GM23338 (cell line): ENCODE results near the gene FOXP1. TPM values are rescaled to one million over a fixed set of nuclear protein-coding genes. Genes with fewer than 3 reads are reported as not detected.

Experiments used
- ATAC-seq: fragments of 200-7000 bp; cut with Tn5 transposase; 3 replicates; pipeline ENCODE4 v1.9.1; 2020
- DNase-seq: peaks from one replicate; pipeline ENCODE4 v3.0.0-alpha.2; 2015; ENCODE audit warnings: low spot score
- H2AFZ ChIP-seq: fragments of 200-600 bp; sonication (generic); 2 replicates; pipeline ENCODE4 v1.8.0; 2016; ENCODE audit warnings: antibody characterized with exemption, mild to moderate bottlenecking, moderate library complexity
- H3F3A ChIP-seq: fragments of 200-600 bp; sonication (generic); replicated peaks from 2 replicates; pipeline ENCODE4 v1.8.0; 2017; ENCODE audit warnings: antibody characterized with exemption, mixed run types, low read depth
- H3K27ac ChIP-seq: fragments of 200-600 bp; sonication (generic); 2 replicates; pipeline ENCODE4 v1.6.1; 2016; ENCODE audit warnings: low read depth
- H3K27me3 ChIP-seq: fragments of 200-600 bp; sonication (generic); 2 replicates; pipeline ENCODE4 v1.8.0; 2016; ENCODE audit warnings: mild to moderate bottlenecking, mixed run types, moderate library complexity; ENCODE audit not compliant: insufficient read depth
- H3K36me3 ChIP-seq: fragments of 200-600 bp; sonication (generic); 2 replicates; pipeline ENCODE4 v1.8.0; 2016; ENCODE audit warnings: mild to moderate bottlenecking; ENCODE audit not compliant: insufficient read depth
- H3K4me1 ChIP-seq: fragments of 200-600 bp; sonication (generic); 2 replicates; pipeline ENCODE4 v1.8.0; 2016; ENCODE audit warnings: mild to moderate bottlenecking, moderate library complexity; ENCODE audit not compliant: insufficient read depth
- H3K4me2 ChIP-seq: fragments of 200-600 bp; sonication (generic); 2 replicates; pipeline ENCODE4 v1.7.1; 2017; ENCODE audit warnings: mixed run types
- H3K4me3 ChIP-seq: fragments of 200-600 bp; sonication (generic); 2 replicates; pipeline ENCODE4 v1.6.1; 2016; ENCODE audit warnings: mixed run types
- H3K79me2 ChIP-seq: fragments of 200-600 bp; sonication (generic); replicated peaks from 2 replicates; pipeline ENCODE4 v1.8.0; 2017; ENCODE audit warnings: mild to moderate bottlenecking; ENCODE audit not compliant: insufficient read depth
- H3K9me2 ChIP-seq: fragments of 200-600 bp; sonication (generic); 2 replicates; pipeline ENCODE4 v1.8.0; 2017; ENCODE audit not compliant: insufficient read depth
- H4K20me1 ChIP-seq: fragments of 200-600 bp; sonication (generic); replicated peaks from 2 replicates; pipeline ENCODE4 v1.8.0; 2017; ENCODE audit warnings: mild to moderate bottlenecking; ENCODE audit not compliant: insufficient read depth
- H3K27ac Mint-ChIP-seq: 2 replicates; pipeline ENCODE4 v1.8.0; 2020; ENCODE audit warnings: inconsistent platforms, mild to moderate bottlenecking, moderate library complexity, mixed read lengths
- H3K27me3 Mint-ChIP-seq: 3 replicates; pipeline ENCODE4 v1.8.0; 2022; ENCODE audit warnings: low read depth, mild to moderate bottlenecking, moderate library complexity, mixed read lengths, inconsistent platforms; ENCODE audit not compliant: insufficient read depth, poor library complexity
- H3K36me3 Mint-ChIP-seq: 3 replicates; pipeline ENCODE4 v1.8.0; 2021; ENCODE audit warnings: low read depth, mild to moderate bottlenecking, inconsistent platforms, moderate library complexity, mixed read lengths
- H3K4me1 Mint-ChIP-seq: 3 replicates; pipeline ENCODE4 v1.8.0; 2020; ENCODE audit warnings: mild to moderate bottlenecking, inconsistent platforms, mixed read lengths
- H3K4me3 Mint-ChIP-seq: 3 replicates; pipeline ENCODE4 v1.8.0; 2021; ENCODE audit warnings: moderate library complexity, mild to moderate bottlenecking, inconsistent platforms, mixed read lengths
- H3K9me3 Mint-ChIP-seq: 3 replicates; pipeline ENCODE4 v1.8.0; 2020; ENCODE audit warnings: moderate library complexity, mild to moderate bottlenecking, inconsistent platforms, mixed read lengths
- CREB1 ChIP-seq: fragments of 250-450 bp; sonication (Bioruptor Pico); IDR thresholded peaks from 2 replicates; pipeline ENCODE4 v1.5.0; 2020; ENCODE audit warnings: low read depth, mild to moderate bottlenecking, moderate library complexity
- CTCF ChIP-seq, 2 experiments: fragments of 200-600 bp in 1 of 2; sonication (generic) in 1 of 2; conservative IDR thresholded peaks; 2 replicates each; pipeline versions ENCODE4 v1.5.1 to v1.6.1; 2016 to 2017; ENCODE audit warnings: antibody characterized with exemption in 2 of 2, low read depth in 2 of 2, mild to moderate bottlenecking in 2 of 2, moderate library complexity in 1 of 2
- EZH2 ChIP-seq: fragments of 200-600 bp; sonication (generic); IDR thresholded peaks from one replicate; pipeline ENCODE4 v1.8.0; 2017; ENCODE audit warnings: antibody characterized with exemption, mild to moderate bottlenecking, low read depth; ENCODE audit not compliant: unreplicated experiment
- EZH2phosphoT487 ChIP-seq: fragments of 200-600 bp; sonication (generic); IDR thresholded peaks from one replicate; pipeline ENCODE4 v1.8.1; 2018; ENCODE audit warnings: antibody characterized with exemption; ENCODE audit not compliant: unreplicated experiment
- JUNB ChIP-seq: IDR thresholded peaks from one replicate; pipeline ENCODE4 v1.6.1; 2016; ENCODE audit warnings: antibody characterized with exemption; ENCODE audit not compliant: unreplicated experiment
- NANOG ChIP-seq: IDR thresholded peaks from 2 replicates; pipeline ENCODE4 v1.6.1; 2016; ENCODE audit warnings: antibody characterized with exemption, borderline replicate concordance
- POLR2AphosphoS5 ChIP-seq: IDR thresholded peaks from 2 replicates; pipeline ENCODE4 v1.6.1; 2016; ENCODE audit warnings: antibody characterized with exemption, low read depth
- REST ChIP-seq: IDR thresholded peaks from one replicate; pipeline ENCODE4 v1.6.1; 2018; ENCODE audit warnings: antibody characterized with exemption; ENCODE audit not compliant: unreplicated experiment
- STAT1 ChIP-seq: IDR thresholded peaks from one replicate; pipeline ENCODE4 v1.6.1; 2016; ENCODE audit warnings: antibody characterized with exemption; ENCODE audit not compliant: unreplicated experiment
- ZNF114 ChIP-seq: fragments of 250-450 bp; sonication (Bioruptor Pico); IDR thresholded peaks from 2 replicates; pipeline ENCODE4 v1.5.0; 2020; ENCODE audit warnings: mild to moderate bottlenecking, moderate library complexity
- ZNF331 ChIP-seq: fragments of 250-450 bp; sonication (Bioruptor Pico); IDR thresholded peaks from 2 replicates; pipeline ENCODE4 v1.5.0; 2020; ENCODE audit warnings: low read depth, mild to moderate bottlenecking, moderate library complexity
- polyA plus RNA-seq: library from polyadenylated mRNA; unstranded; fragments of >200 nt; fragmentation: Nextera tagmentation; extraction: Ambion mirVana; gene quantifications from 2 replicates; pipeline ENCODE4 v1.2.1, GENCODE V29; 2016
- total RNA-seq: library from RNA; depleted of rRNA; stranded (reverse); fragments of >200 nt; shearing (Covaris generic); gene quantifications from 2 replicates; pipeline ENCODE4 v1.2.3, GENCODE V29; 2014
- TF ChIP-seq, protein P1 (sequence below): IDR thresholded peaks from 2 replicates; pipeline ENCODE4 v1.6.1; 2016; ENCODE audit warnings: antibody characterized with exemption
- TF ChIP-seq, protein P2 (sequence below): fragments of 250-450 bp; sonication (Bioruptor Pico); IDR thresholded peaks from 2 replicates; pipeline ENCODE4 v1.5.0; 2020; ENCODE audit warnings: mild to moderate bottlenecking, moderate library complexity

Gene FOXP1
- total and polyA plus RNA-seq, 2 experiments from 2014 or later, result 32.9 to 35.5 TPM

DNA sequence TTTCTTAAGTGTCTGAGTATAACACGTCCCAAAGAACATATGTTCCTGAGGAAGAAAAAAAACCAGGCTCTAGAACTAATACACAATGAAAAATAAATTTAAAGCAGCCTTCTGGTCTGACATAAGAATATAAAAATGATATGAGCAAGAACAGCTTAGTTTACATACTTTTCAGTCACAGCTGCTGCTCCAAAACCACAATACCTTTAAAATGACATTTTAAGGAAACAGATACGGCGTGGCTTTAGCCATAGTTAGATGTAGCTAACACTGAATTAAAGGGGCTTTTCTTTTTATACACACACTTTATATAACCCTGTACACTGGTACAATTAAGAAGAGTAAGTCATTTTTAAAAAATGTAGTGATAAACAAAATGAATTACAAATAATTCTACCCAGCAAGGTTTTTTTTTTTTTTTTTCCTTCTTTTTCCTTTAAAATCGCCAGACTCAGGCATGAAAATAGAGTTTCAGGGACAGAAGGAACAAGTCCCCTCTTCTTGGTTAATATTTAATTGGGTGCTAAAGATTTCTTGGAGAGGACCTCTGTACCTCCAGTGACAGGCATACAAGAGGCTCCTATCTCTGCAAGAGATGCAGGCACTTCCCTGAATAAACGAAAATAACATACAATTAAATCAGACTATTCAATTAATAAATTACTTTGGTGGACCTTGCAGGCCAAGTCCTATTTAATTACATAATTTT, 265.6 kb downstream of the FOXP1 start:
- H3F3A ChIP-seq, result no peaks in the 10 kb centered on the region
- H4K20me1 ChIP-seq, result no peaks in the 10 kb centered on the region
- no peak for DNase-seq
- no peak overlapping the region for H2AFZ ChIP-seq
- no peaks in the 10 kb centered on the region for H3K27me3 ChIP-seq
- H3K27ac Mint-ChIP-seq, result no peak overlapping the region
- H3K9me3 Mint-ChIP-seq, result no peaks in the 10 kb centered on the region; the same call in 2 of the 3 replicates
- no peak for ATAC-seq
- no peaks in the 10 kb centered on the region for H3K4me1 Mint-ChIP-seq
- no peak for TF ChIP-seq NANOG
- no peak for TF ChIP-seq STAT1
- TF ChIP-seq REST, result no peak
- no peak for TF ChIP-seq JUNB
- TF ChIP-seq, protein P1, sequence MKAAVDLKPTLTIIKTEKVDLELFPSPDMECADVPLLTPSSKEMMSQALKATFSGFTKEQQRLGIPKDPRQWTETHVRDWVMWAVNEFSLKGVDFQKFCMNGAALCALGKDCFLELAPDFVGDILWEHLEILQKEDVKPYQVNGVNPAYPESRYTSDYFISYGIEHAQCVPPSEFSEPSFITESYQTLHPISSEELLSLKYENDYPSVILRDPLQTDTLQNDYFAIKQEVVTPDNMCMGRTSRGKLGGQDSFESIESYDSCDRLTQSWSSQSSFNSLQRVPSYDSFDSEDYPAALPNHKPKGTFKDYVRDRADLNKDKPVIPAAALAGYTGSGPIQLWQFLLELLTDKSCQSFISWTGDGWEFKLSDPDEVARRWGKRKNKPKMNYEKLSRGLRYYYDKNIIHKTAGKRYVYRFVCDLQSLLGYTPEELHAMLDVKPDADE, result no peak
- TF ChIP-seq CREB1 (CRISPR knock-in tag), result no peak
- no peak for TF ChIP-seq ZNF331 (CRISPR knock-in tag)
- TF ChIP-seq ZNF114 (CRISPR knock-in tag), result no peak
- no peak for TF ChIP-seq POLR2AphosphoS5
- no peak for TF ChIP-seq CTCF (conservative IDR thresholded peaks at IDR 0.05; ENCODE audit: low read depth in 2 of 2)
- no peak for TF ChIP-seq EZH2phosphoT487
- TF ChIP-seq, protein P2, sequence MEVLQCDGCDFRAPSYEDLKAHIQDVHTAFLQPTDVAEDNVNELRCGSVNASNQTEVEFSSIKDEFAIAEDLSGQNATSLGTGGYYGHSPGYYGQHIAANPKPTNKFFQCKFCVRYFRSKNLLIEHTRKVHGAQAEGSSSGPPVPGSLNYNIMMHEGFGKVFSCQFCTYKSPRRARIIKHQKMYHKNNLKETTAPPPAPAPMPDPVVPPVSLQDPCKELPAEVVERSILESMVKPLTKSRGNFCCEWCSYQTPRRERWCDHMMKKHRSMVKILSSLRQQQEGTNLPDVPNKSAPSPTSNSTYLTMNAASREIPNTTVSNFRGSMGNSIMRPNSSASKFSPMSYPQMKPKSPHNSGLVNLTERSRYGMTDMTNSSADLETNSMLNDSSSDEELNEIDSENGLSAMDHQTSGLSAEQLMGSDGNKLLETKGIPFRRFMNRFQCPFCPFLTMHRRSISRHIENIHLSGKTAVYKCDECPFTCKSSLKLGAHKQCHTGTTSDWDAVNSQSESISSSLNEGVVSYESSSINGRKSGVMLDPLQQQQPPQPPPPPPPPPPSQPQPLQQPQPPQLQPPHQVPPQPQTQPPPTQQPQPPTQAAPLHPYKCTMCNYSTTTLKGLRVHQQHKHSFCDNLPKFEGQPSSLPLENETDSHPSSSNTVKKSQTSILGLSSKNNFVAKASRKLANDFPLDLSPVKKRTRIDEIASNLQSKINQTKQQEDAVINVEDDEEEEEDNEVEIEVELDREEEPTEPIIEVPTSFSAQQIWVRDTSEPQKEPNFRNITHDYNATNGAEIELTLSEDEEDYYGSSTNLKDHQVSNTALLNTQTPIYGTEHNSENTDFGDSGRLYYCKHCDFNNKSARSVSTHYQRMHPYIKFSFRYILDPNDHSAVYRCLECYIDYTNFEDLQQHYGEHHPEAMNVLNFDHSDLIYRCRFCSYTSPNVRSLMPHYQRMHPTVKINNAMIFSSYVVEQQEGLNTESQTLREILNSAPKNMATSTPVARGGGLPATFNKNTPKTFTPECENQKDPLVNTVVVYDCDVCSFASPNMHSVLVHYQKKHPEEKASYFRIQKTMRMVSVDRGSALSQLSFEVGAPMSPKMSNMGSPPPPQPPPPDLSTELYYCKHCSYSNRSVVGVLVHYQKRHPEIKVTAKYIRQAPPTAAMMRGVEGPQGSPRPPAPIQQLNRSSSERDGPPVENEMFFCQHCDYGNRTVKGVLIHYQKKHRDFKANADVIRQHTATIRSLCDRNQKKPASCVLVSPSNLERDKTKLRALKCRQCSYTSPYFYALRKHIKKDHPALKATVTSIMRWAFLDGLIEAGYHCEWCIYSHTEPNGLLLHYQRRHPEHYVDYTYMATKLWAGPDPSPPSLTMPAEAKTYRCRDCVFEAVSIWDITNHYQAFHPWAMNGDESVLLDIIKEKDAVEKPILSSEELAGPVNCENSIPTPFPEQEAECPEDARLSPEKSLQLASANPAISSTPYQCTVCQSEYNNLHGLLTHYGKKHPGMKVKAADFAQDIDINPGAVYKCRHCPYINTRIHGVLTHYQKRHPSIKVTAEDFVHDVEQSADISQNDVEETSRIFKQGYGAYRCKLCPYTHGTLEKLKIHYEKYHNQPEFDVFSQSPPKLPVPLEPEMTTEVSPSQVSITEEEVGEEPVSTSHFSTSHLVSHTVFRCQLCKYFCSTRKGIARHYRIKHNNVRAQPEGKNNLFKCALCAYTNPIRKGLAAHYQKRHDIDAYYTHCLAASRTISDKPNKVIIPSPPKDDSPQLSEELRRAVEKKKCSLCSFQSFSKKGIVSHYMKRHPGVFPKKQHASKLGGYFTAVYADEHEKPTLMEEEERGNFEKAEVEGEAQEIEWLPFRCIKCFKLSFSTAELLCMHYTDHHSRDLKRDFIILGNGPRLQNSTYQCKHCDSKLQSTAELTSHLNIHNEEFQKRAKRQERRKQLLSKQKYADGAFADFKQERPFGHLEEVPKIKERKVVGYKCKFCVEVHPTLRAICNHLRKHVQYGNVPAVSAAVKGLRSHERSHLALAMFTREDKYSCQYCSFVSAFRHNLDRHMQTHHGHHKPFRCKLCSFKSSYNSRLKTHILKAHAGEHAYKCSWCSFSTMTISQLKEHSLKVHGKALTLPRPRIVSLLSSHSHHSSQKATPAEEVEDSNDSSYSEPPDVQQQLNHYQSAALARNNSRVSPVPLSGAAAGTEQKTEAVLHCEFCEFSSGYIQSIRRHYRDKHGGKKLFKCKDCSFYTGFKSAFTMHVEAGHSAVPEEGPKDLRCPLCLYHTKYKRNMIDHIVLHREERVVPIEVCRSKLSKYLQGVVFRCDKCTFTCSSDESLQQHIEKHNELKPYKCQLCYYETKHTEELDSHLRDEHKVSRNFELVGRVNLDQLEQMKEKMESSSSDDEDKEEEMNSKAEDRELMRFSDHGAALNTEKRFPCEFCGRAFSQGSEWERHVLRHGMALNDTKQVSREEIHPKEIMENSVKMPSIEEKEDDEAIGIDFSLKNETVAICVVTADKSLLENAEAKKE, result no peak
- TF ChIP-seq EZH2, result no peak
- no peak overlapping the region for H3K4me3 ChIP-seq
- no peaks in the 10 kb centered on the region for H3K79me2 ChIP-seq
- H3K9me2 ChIP-seq, result no peaks in the 10 kb centered on the region
- no peaks in the 10 kb centered on the region for H3K36me3 Mint-ChIP-seq
- H3K36me3 ChIP-seq, result no peaks in the 10 kb centered on the region
- no peak overlapping the region for H3K4me2 ChIP-seq
- no peak overlapping the region for H3K4me3 Mint-ChIP-seq
- no peaks in the 10 kb centered on the region for H3K4me1 ChIP-seq
- no peak overlapping the region for H3K27ac ChIP-seq
- peaks cover 3% of the 10 kb centered on the region for H3K27me3 Mint-ChIP-seq
